ENCODE measurements around the gene CEP95.
"Not testable (repeated sequence)": the region's sequence is repeated elsewhere in the genome, so short reads cannot be mapped to it uniquely, and the experiment has no call there.

Gene CEP95

GRCh38 chr17:64495300-64495699 lies 11.5 kb upstream of the CEP95 start:
- not testable (repeated sequence) for DNase-seq (ENCODE audit: low read depth)

- DNase-seq (ENCODE audit: low read depth): no peak
Measured at GRCh38 chr17:64496348-64496785, 10.4 kb upstream of the CEP95 start.

- DNase-seq (ENCODE audit: low read depth): peak; percentile 90
Measured at GRCh38 chr17:64496786-64497564, 9.8 kb upstream of the CEP95 start, which contains the start of gene POLG2. Gene POLG2, minus strand, starts transcription at chr17:64497054. Its CDS starts 86 bp downstream, at chr17:64496968.

- DNase-seq (ENCODE audit: low read depth): no peak
Measured at GRCh38 chr17:64497565-64498035, 9.2 kb upstream of the CEP95 start.

- DNase-seq (ENCODE audit: low read depth): no peak
Measured at GRCh38 chr17:64498308-64499203, 8.2 kb upstream of the CEP95 start.

- DNase-seq (ENCODE audit: low read depth): no peak
Measured at GRCh38 chr17:64499805-64500486, 6.8 kb upstream of the CEP95 start.

- DNase-seq (ENCODE audit: low read depth): no peak
Measured at GRCh38 chr17:64500487-64500859, 6.3 kb upstream of the CEP95 start.

- DNase-seq (ENCODE audit: low read depth): no peak
Measured at GRCh38 chr17:64500862-64501765, 5.7 kb upstream of the CEP95 start.

- DNase-seq (ENCODE audit: low read depth): no peak
Measured at GRCh38 chr17:64502021-64502420, 4.8 kb upstream of the CEP95 start.

GRCh38 chr17:64502809-64503208 lies 4.0 kb upstream of the CEP95 start:
- DNase-seq (ENCODE audit: low read depth): no peak

GRCh38 chr17:64503341-64503740 lies 3.4 kb upstream of the CEP95 start:
- DNase-seq (ENCODE audit: low read depth): no peak

GRCh38 chr17:64503821-64504768 lies 2.7 kb upstream of the CEP95 start:
- DNase-seq (ENCODE audit: low read depth): no peak

GRCh38 chr17:64504769-64505339 lies 1.9 kb upstream of the CEP95 start:
- DNase-seq (ENCODE audit: low read depth): no peak

GRCh38 chr17:64505340-64506200 lies 1.2 kb upstream of the CEP95 start:
- peak; percentile 55 for DNase-seq (ENCODE audit: low read depth)

- peak; percentile 89 for DNase-seq (ENCODE audit: low read depth)
Measured at GRCh38 chr17:64506201-64506575, 589 bp upstream of the CEP95 start, which contains the start of gene DDX5. Gene DDX5, minus strand, starts transcription at chr17:64506289. Its CDS starts 170 bp downstream, at chr17:64506119.

GRCh38 chr17:64507413-64507782 lies 621 bp downstream of the CEP95 start:
- DNase-seq (ENCODE audit: low read depth): no peak

- DNase-seq (ENCODE audit: low read depth): no peak
Measured at GRCh38 chr17:64508683-64509082, 1.9 kb downstream of the CEP95 start.

- DNase-seq (ENCODE audit: low read depth): no peak
Measured at GRCh38 chr17:64509179-64509578, 2.4 kb downstream of the CEP95 start.

GRCh38 chr17:64515419-64515818 lies 8.6 kb downstream of the CEP95 start:
- no peak for DNase-seq (ENCODE audit: low read depth)

Measured in stimulated activated CD8-positive, alpha-beta memory T cell treated with anti-CD3 and anti-CD28 coated beads, Interleukin-7, amount 100 ng/mL, for 24 hours (primary cell).